Breast epithelium (tissue), 4 donors: ENCODE results near the gene MLXIP. TPM values are rescaled to one million over a fixed set of nuclear protein-coding genes. Genes with fewer than 3 reads are reported as not detected.

Experiments used
- DNase-seq, 2 donors: peaks; one replicate each; pipeline ENCODE4 v3.0.0-alpha.2; 2019; ENCODE audit warnings: low spot score in 2 of 2
- H3K27ac ChIP-seq, 2 donors: fragments of 200-600 bp; sonication (generic) in 1 of 2; one replicate each; pipeline ENCODE4 v1.5.1; 2016 to 2019; ENCODE audit warnings: mild to moderate bottlenecking in 1 of 2
- H3K27me3 ChIP-seq, 2 donors: fragments of 200-600 bp; sonication (generic) in 1 of 2; one replicate each; pipeline versions ENCODE4 v1.5.1 to v1.6.0; 2017 to 2019; ENCODE audit warnings: control low read depth in 1 of 2, mild to moderate bottlenecking in 1 of 2
- H3K36me3 ChIP-seq: fragments of 200-600 bp; one replicate; pipeline ENCODE4 v1.5.1; 2019
- H3K4me1 ChIP-seq, 2 donors: fragments of 200-600 bp; sonication (generic); one replicate each; pipeline ENCODE4 v1.5.1; 2016 to 2019; ENCODE audit warnings: control low read depth in 1 of 2
- H3K4me3 ChIP-seq, 3 donors: fragments of 200-600 bp; sonication (generic); 1 replicate in 2 of 3; 2 replicates in 1 of 3; pipeline ENCODE4 v1.5.1; 2016 to 2019; ENCODE audit warnings: mild to moderate bottlenecking in 3 of 3, moderate library complexity in 2 of 3
- H3K9me3 ChIP-seq, 2 donors: fragments of 200-600 bp; sonication (generic) in 1 of 2; one replicate each; pipeline ENCODE4 v1.5.1; 2016 to 2019; ENCODE audit warnings: control low read depth in 1 of 2
- POLR2A ChIP-seq: fragments of 450-650 bp; IDR thresholded peaks from one replicate; pipeline ENCODE4 v1.6.1; 2016; ENCODE audit warnings: antibody characterized with exemption, mild to moderate bottlenecking, moderate library complexity
- POLR2AphosphoS5 ChIP-seq, 3 donors: sonication (generic); formaldehyde crosslinking; IDR thresholded peaks; one replicate each; pipeline ENCODE4 v1.6.1; 2017; ENCODE audit warnings: antibody characterized with exemption in 3 of 3
- intact Hi-C: fragments of 100-400 bp; cut with DNase I; formaldehyde crosslinking; loops from one replicate; pipeline ENCODE4 v1.15.1; 2023; ENCODE audit warnings: low total_unique reads
- total RNA-seq, 3 donors: library from RNA; depleted of rRNA; stranded (reverse); fragments of >200 nt; gene quantifications; one replicate each; pipeline ENCODE4 v1.1.0, GENCODE V29; 2016
- TF ChIP-seq, protein P1 (sequence below), 3 donors: fragments of 450-650 bp; IDR thresholded peaks; one replicate each; pipeline ENCODE4 v1.5.1; 2016 to 2017; ENCODE audit warnings: antibody characterized with exemption in 3 of 3, mild to moderate bottlenecking in 3 of 3, moderate library complexity in 3 of 3

Gene MLXIP
- total RNA-seq, 3 donors from 2014 or later: 21.1 to 31.1 (median 28.2) TPM

DNA sequence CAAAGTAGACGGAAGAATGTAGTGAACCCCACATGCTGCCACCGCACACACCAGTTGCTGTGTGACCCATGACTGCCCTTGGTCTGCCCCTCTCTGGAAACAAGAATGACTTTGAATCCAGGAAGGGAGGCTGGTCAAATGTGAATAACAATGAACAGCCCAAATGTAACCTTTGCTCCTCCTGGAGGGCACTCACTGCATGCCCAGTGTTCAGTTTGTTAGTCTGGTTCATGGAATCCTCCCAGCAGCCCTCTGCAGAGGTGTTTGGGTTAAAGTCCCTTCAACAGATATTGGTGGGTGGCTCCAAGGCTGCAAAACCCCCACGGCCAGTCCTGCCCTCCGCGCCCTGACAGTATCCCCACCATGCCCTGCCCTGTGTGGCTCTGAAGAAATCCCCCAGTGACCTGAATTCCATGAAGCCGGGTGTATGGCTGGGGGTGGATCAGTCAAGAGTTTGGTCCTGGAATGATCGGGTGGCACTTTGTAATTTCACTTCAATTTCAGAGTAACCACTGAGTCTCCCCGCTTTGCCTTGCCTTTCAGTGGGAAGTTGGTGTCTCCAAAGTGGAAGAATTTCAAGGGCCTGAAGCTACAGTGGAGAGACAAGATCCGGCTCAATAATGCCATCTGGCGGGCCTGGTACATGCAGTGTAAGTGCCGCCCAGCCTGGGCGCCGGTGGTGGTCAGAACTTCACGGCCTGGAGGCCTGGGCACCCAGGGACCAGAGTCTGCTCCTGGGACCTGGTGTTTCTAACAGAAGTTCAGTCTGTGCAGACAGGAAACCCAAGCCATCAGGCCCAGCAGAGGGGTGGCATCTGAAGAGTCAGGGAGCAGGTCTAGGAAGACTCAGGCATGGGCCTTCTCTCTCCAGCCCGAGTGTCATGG is 48.4 kb downstream of the MLXIP start:
- Histone ChIP-seq H3K9me3 (no peaks in the 10 kb centered on the region), H3K27ac (no peak overlapping the region), H3K4me1 (peaks cover 0 to 3% of the 10 kb centered on the region in 2 donors), H3K4me3 (no peak overlapping the region), H3K27me3 (no peaks in the 10 kb centered on the region), H3K36me3 (no peaks in the 10 kb centered on the region)
- no peak for DNase-seq
- TF ChIP-seq, protein P1, sequence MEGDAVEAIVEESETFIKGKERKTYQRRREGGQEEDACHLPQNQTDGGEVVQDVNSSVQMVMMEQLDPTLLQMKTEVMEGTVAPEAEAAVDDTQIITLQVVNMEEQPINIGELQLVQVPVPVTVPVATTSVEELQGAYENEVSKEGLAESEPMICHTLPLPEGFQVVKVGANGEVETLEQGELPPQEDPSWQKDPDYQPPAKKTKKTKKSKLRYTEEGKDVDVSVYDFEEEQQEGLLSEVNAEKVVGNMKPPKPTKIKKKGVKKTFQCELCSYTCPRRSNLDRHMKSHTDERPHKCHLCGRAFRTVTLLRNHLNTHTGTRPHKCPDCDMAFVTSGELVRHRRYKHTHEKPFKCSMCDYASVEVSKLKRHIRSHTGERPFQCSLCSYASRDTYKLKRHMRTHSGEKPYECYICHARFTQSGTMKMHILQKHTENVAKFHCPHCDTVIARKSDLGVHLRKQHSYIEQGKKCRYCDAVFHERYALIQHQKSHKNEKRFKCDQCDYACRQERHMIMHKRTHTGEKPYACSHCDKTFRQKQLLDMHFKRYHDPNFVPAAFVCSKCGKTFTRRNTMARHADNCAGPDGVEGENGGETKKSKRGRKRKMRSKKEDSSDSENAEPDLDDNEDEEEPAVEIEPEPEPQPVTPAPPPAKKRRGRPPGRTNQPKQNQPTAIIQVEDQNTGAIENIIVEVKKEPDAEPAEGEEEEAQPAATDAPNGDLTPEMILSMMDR (IDR thresholded peaks at IDR 0.05): peak in 1 of 3 donors; percentile 42
- TF ChIP-seq POLR2AphosphoS5 (IDR thresholded peaks at IDR 0.05) (no peak), POLR2A (no peak)
- intact Hi-C loops: loop anchor here (5.0 kb wide), 1 partner anchor 95 kb away; no protein-coding TSS in a partner anchor

DNA sequence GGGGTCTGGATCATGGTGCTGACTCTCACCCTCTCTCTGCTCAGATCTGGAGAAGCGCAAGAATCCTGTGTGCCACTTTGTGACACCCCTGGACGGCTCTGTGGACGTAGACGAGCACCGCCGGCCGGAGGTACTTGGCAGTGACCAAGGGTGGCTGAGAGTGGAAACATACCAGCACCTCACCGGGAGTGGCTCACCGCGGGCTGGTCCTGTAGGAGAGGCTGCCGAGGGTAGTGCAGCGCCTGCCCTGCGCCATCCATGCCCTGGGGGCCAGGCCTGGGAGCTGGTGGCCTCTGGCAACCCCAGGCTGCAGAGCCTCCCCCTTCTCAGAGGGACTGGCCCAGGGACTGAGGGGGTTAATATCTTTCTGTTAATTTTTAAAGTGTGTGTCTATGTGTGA is 49.3 kb downstream of the MLXIP start:
- H3K9me3 ChIP-seq: no peaks in the 10 kb centered on the region
- peaks cover 0 to 3% of the 10 kb centered on the region in 2 donors for H3K4me1 ChIP-seq
- no peaks in the 10 kb centered on the region for H3K27me3 ChIP-seq
- H3K27ac ChIP-seq: no peak overlapping the region
- TF ChIP-seq POLR2AphosphoS5 (IDR thresholded peaks at IDR 0.05) (no peak), POLR2A (no peak)
- TF ChIP-seq, protein P1 (IDR thresholded peaks at IDR 0.05): no peak
- peaks cover 2% of the 10 kb centered on the region for H3K36me3 ChIP-seq
- intact Hi-C loops: loop anchor here (5.0 kb wide), 1 partner anchor 94 kb away; no protein-coding TSS in a partner anchor
- DNase-seq: no peak
- H3K4me3 ChIP-seq: no peak overlapping the region

DNA sequence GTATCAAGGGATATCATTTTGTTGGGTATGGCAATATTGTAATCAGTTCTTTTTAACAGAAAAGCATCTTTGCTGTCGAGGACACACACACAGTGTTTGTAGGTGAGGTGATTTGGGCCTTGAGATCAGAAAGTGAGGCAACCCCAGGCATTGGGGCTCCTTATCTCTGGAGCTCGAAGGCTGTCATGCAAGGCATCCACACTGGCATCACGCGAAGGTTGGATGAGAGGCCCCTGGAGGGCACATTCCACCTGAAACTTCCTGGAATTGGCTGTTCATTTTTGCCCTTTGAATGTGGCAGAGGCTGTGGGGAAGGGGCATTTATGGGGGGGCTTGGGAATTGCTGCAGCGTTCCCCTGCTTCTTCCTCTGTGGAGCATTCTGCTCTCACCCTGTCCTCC is 49.9 kb downstream of the MLXIP start:
- Histone ChIP-seq H3K36me3 (peaks cover 8% of the 10 kb centered on the region), H3K27ac (no peak overlapping the region), H3K27me3 (no peaks in the 10 kb centered on the region), H3K4me3 (no peak overlapping the region), H3K9me3 (no peaks in the 10 kb centered on the region), H3K4me1 (no peaks in the 10 kb centered on the region)
- no peak for DNase-seq
- TF ChIP-seq, protein P1 (IDR thresholded peaks at IDR 0.05): no peak
- TF ChIP-seq POLR2AphosphoS5 (IDR thresholded peaks at IDR 0.05) (no peak), POLR2A (no peak)
- intact Hi-C loops: loop anchor here (5.0 kb wide), 1 partner anchor 94 kb away; no protein-coding TSS in a partner anchor

DNA sequence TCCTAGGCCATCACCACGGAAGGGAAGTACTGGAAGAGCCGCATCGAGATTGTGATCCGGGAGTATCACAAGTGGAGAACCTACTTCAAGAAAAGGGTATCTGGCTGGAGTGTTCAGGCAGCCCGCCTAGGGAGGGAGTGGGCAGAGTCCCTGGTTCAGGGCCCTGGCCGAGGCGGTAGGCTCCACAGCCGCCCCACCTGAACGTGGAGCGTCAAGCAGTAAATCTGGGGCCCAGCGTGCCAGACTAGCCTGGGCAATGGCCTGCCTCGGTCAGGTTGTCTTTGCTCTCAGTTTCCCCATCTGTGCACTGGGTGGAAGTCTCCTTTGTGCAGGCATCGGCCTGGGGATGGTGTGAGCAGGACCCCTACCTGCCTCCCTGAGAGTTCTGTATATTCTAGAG is 50.6 kb downstream of the MLXIP start:
- no peak overlapping the region for H3K4me3 ChIP-seq
- H3K36me3 ChIP-seq: peaks cover 8% of the 10 kb centered on the region
- no peak for DNase-seq
- H3K4me1 ChIP-seq: no peaks in the 10 kb centered on the region
- H3K27me3 ChIP-seq: no peaks in the 10 kb centered on the region
- no peak for TF ChIP-seq POLR2A
- TF ChIP-seq, protein P1 (IDR thresholded peaks at IDR 0.05): no peak
- no peak for TF ChIP-seq POLR2AphosphoS5 (IDR thresholded peaks at IDR 0.05)
- intact Hi-C loops: loop anchor here (5.0 kb wide), 1 partner anchor 93 kb away; no protein-coding TSS in a partner anchor
- no peaks in the 10 kb centered on the region for H3K9me3 ChIP-seq
- no peak overlapping the region for H3K27ac ChIP-seq

DNA sequence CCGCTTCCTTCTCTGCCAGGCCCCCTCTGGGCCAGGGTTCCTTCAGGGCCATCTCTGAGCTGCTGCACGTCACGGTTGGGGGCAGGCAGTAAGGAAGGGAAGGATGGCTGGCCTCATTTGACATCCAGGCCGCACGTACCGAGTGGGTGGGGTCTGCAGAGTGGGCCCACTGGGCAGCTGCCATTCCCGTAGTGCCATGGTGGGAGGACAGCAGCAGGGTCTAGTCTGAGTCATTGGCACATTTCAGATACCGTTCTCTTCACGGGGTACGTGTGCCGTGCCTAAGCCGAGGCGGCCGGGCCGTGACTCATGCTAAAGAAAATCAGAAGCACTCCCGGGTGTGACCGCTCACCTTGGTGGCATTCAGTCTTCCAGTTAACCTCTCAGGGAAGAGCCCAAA is 51.6 kb downstream of the MLXIP start:
- DNase-seq: no peak
- no peak overlapping the region for H3K27ac ChIP-seq
- peaks cover 8% of the 10 kb centered on the region for H3K36me3 ChIP-seq
- intact Hi-C loops: loop anchor here (10.0 kb wide), 1 partner anchor 305 kb away; no protein-coding TSS in a partner anchor
- TF ChIP-seq POLR2A (no peak), POLR2AphosphoS5 (IDR thresholded peaks at IDR 0.05) (no peak)
- TF ChIP-seq, protein P1 (IDR thresholded peaks at IDR 0.05): no peak
- no peak overlapping the region for H3K4me3 ChIP-seq
- no peaks in the 10 kb centered on the region for H3K4me1 ChIP-seq
- H3K27me3 ChIP-seq: no peaks in the 10 kb centered on the region
- H3K9me3 ChIP-seq: no peaks in the 10 kb centered on the region
